ENCODE data around the gene NECAB2.

The NECAB2 gene

GRCh38 chr16:83952940-83953795 lies 14.9 kb upstream of the NECAB2 start, which contains the start of gene OSGIN1:
TSS of gene OSGIN1 (plus strand) at chr16:83953240. CDS start at chr16:83957672, 4,432 bp downstream.
- DNase-seq, result peak; percentile 62 to 66

GRCh38 chr16:83953796-83954576 lies 14.1 kb upstream of the NECAB2 start:
- DNase-seq, result no peak

GRCh38 chr16:83954577-83955016 lies 13.4 kb upstream of the NECAB2 start:
- no peak for DNase-seq

DNA sequence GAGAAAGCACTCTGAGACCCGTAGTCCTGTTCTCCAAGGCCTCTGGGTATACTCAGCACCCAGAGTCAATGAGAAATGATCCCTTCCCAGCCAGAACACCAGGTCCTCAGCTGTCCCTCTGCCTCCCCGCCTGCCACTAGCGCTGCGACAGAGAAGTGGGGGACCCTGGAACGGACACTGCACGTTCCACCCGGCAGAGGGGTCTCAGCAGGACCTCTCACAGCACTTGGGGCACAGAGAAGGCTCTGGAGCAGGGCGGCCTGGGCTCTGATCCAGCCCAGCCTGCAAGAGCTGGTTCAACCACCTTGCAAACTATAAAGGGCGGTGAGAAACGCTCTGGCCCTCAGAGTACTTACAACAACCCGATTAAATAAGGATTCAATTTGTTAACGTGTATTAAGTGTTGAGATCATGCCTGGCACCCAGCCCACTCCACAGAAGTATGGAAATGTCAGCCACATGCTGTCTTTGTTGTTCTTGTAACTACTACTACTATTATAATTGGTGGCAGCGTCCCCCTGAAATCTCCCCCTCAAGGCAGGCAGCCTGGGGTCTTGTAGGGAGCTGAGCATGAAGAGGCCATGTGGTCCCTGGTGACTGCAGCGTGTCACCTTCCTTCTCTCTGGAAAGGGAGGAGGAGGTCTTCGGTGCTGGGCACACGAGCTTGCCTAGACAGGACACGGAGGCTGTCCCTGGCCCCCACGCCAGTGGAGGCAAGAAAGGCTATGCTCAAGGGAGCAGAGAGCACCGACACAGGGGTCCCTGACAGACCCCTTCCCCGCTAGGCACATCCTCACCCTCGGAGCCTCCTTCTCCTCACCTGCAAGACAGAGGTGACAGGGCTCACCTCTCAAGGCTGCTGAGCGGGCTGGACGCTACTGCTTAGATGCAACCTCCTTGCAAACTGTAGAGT lies 12.6 kb upstream of the NECAB2 start:
- DNase-seq, result no peak

DNA sequence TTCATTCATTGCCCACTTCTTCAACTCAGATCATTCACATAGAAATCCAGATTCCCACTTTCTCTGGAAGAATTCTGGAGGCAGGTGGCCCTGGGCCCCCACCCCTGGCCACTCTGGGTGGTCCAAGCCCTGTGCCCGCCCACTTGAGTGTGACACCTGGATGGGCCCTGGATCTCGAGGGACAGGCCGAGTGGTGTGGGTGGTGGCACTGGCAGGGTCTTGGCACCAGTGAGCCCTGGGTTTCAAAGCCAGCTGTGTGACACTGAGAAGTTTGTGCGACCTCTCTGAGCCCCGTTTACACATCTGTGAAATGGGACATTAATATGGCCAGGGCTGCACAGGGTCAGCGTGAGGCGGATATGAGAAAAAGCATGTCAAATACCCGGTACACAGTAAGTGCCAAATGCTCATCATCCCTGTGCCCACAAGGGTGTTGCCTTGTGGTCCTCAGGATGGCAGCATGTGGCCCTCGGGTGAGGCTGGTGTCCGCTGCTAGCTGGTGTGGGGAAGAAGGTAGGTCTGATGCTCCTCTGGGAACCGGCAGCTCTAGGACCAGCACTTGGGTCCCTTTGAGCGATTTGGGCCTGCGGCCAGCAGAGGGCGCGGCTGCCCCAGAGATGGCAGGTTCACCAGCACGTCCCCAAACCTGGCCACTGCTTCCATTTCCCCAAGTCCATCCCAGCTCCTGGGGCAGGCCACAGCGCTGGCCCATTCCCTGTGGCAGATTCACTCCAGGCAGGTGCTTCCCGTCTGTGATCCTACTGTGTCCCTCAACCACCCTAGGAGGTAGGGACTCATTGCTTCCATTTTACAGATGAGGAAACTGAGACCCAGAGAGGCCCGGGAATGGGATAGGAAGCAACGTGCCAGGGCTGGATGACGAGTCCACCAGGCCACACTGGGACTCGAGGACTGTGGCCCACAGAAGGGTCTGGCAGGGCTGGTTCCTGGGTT lies 11.4 kb upstream of the NECAB2 start:
- peak; percentile 52 for DNase-seq

DNA sequence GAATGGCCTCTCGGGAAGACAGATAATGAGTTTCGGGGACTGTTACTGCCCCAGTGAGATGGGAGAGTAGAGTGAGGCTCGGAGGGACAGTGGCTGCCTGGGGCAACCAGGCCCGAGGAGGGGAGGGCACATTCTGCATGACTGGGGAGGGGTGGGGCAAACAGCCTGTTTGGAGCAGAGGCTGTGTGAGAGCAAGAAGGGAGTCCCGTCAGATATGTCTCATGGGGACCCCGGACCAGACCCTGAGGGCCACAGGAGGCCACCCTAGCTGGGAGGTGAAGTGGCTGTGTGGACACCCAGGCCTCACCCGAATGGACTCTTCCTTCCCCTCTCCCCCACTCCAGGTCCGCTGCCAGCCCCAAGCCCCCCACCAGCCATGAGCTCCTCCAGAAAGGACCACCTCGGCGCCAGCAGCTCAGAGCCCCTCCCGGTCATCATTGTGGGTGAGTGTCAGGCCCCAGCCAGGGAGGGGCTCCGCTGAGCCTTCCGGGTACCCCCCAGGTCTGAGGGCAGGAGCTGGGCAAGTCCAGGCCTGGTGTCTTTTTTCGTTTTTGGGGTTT lies 10.7 kb upstream of the NECAB2 start:
- DNase-seq, result no peak

GRCh38 chr16:83958137-83958845 lies 9.8 kb upstream of the NECAB2 start:
- DNase-seq, result no peak

- DNase-seq, result no peak
Measured at GRCh38 chr16:83958846-83959565, 9.0 kb upstream of the NECAB2 start.

- DNase-seq, result no peak
Measured at GRCh38 chr16:83959656-83960434, 8.2 kb upstream of the NECAB2 start.

DNA sequence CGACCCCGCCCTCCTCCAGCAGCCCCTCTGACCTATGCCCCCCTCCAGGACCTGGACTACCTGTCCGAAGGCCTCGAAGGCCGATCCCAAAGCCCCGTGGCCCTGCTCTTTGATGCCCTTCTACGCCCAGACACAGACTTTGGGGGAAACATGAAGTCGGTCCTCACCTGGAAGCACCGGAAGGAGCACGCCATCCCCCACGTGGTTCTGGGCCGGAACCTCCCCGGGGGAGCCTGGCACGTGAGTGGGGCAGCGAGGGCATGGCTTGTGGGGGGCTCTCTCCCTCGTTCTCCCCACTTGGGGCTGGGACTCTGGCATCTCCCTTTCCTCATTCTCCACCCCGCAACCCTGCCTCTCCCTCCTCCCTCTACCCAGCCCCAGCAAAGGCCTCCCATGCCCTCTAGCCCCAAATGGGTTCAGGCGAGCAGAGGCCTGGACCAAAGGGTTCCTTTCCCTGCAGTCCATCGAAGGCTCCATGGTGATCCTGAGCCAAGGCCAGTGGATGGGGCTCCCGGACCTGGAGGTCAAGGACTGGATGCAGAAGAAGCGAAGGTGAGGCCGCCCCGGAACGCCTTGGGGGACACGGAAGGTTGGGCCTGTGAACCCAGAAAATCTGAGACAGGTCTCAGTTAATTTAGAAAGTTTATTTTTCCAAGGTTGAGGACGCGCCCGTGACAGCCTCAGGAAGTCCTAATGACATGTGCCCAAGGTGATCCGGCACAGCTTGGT lies 7.4 kb upstream of the NECAB2 start:
- no peak for DNase-seq

DNA sequence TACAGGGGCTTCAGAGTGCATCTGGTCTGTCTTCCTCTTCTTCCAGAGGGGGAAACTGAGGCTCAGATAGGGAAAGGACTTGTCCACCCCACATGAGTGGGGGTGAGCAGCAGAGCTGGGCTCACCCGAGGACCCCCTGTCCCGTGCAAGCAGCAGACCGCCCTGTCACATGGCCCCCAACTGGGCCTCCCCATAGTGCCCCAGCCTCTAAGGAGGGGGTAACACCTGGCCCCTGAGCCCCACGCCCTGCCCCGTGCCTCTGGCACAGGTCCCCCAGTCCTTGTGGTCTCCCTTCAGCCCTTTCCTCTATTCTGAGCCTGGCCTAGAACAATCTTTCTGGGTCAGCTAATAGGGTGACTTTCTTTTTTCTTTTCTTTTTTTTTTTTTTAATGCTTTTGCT lies 6.5 kb upstream of the NECAB2 start:
- no peak for DNase-seq

DNA sequence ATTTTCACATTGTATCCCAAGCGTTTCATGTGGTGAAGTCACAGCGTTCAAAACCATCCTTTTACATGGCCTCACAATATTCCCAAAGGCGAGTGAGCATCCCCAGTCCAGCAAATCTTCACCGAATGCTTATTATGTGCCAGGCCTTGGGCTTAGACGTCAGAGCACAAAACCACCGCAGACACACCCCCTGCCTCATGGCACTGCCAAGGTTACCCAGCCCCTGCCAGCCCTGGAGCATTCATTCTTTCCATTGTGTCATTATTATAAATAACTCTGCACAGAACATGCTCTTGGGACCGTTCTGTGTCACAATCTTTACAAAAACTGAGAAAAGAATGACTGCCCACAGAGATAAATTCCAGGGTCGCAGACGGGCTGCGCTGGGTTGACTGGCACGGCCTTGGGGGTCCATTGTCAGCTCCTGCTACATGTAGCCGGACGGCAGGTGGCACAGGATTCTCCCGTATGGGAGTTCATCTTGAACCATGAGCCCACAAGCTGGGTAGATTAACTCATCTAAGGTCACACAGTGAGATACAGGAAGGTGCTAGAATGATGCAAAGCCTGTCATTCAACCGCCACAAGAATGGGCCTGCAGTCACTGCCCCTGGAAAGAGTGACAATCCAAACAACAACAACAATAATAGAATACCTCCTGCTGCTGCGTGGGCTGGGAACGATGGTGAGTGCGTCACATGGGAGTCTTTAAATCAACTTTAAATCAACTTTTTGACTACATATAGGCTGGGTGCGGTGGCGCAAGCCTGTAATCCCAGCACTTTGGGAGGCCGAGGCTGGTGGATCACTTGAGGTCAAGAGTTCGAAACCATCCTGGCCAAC lies 4.5 kb upstream of the NECAB2 start:
- no peak for DNase-seq

GRCh38 chr16:83964684-83965443 lies 3.2 kb upstream of the NECAB2 start:
- no peak for DNase-seq

GRCh38 chr16:83965444-83966152 lies 2.4 kb upstream of the NECAB2 start:
- no peak for DNase-seq

DNA sequence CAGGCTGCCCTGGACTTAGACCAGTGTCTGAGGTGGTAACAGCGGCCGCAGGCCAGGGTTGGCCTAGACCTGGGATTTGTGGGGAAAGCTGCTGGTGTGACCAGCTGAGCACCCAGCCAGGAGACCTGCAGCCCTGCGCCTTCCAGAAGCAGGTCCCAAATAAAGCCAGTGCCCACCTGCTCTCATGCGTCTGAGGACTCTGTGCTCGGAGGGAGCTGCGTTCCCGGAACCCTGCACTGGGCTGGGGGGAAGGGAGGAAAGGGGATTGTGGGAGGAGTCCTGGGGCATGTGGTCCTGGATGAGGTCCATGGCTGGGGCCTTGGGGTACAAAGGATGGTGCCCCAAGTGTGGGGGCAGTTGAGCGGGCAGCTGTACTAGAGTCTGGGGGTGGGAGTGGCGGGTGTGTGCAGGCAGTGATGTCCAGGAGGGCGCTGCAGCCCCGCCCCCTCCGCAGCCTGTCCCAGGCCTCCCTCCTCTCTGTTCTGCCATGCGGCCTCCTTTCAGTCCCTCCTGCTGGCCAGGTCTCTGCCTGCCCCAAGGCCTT lies 1.8 kb upstream of the NECAB2 start:
- no peak for DNase-seq

DNA sequence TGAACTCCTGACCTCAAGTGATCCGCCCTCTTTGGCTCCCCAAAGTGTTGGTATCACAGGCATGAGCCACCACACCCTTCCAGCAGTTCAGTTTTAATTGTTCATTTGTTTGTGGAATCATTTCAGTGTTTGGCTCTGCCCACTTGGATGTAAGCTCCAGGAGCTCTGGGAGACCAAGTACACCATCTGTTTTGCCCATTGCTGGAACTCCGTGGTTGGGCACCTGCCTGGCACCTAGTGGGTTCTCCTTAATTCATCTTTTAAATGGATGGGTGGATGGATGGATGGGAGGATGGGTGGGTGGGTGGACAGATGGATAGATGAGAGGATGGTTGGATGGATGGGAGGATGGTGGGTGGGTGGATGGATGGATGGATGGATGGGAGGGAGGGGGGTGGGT lies 953 bp upstream of the NECAB2 start:
- no peak for DNase-seq

All from activated CD4-positive, alpha-beta T cell treated with anti-CD3 and anti-CD28 coated beads, Interleukin-2, amount 50 U/mL, for 4 hours (primary cell).